ENCODE data around the gene ZBTB44.
A peak's percentile ranks its signal among the peaks of the same experiment; 100 is the strongest.

The ZBTB44 gene

GRCh38 chr11:130215531-130216220 is 99.0 kb downstream of the ZBTB44 start:
- no peak for DNase-seq (ENCODE audit: low read depth in 3 of 3)

DNA sequence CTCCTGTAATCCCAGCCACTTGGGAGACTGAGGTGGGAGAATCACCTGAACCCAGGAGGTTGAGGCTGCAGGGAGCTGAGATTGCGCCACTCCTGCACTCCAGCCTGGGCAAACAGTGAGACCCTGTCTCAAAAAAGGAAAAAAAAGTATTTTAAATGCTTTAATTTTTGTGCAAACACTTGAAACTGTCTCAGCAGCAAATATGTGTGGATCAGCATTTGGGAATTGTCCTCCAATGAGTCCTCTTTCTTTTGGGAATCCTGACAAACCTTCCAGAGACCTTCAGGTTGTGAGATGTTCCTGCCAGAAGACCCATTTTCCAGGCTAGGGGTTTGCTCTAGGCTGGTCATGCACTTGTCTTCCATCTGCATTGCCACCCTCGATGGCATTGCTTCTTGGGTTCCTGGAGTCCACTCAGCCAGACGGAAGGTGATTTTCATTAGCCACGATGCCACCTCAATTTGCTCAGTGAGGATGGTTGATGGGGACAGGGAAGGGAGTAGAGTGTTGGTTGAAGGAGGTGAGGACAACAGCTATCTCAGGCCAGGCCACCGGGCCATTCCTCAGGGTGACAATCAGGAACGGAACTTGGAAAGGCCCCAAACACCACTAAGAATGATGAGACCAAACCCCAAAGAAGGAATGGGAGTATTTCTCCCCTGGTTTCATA is 99.7 kb downstream of the ZBTB44 start:
- no peak for DNase-seq (ENCODE audit: low read depth in 3 of 3)

DNA sequence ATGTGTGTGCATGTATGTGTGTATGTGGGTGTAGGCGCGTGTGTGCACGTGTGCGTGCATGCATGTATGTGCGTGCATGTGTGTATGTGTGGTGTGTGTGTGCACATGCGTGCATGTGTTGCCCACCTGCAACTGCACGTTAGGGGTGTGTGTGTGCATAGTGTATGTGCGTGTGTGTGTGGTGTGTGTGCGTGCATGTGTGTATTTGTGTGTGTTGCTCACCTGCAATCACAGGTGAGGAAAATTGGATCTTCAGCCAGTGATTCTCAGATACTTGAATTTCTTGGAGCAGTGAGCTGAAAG is 100.8 kb downstream of the ZBTB44 start:
- no peak for DNase-seq (ENCODE audit: low read depth in 3 of 3)

DNA sequence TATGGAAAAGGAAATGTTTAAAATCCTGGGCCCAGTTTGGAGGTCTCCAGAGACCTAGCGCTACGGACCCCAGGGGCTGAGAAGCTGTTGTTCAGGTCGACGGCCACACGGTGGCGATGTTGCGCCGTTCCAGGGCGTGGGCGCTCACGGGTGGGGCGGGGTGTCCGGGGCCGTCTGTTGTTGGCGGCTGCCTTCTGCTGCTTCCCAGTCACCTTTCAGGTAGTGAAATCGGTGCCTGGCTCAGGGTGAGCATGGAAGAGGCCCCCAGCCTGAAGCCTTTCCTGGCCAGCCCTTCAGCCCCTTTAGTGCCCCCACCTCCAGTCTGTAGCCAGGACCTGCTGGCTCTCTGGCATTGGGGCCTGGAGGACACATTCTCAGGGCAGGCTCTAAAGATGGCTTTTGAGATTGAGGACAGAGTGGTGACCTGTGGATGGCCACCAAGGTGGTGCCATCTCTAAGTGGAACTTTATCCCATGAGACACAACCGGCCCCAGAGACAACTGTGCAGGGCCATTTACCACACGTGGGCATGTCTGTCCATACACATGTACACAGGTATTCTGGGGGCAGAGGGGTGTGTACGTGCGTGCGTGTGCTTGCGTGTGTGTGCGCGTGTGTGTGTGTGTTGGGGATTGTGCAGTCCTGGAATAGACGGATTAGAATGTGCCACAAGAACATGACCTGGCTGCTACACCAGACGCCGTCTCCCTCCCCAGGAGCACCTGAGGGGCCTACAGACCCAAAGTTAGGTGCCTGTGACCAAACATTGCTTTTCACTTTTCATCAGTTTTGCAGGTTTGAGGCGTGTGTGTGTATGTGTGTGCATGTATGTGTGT is 101.4 kb downstream of the ZBTB44 start:
- DNase-seq (ENCODE audit: low read depth in 3 of 3) = peak; percentile 43 to 64 (median 52)

DNA sequence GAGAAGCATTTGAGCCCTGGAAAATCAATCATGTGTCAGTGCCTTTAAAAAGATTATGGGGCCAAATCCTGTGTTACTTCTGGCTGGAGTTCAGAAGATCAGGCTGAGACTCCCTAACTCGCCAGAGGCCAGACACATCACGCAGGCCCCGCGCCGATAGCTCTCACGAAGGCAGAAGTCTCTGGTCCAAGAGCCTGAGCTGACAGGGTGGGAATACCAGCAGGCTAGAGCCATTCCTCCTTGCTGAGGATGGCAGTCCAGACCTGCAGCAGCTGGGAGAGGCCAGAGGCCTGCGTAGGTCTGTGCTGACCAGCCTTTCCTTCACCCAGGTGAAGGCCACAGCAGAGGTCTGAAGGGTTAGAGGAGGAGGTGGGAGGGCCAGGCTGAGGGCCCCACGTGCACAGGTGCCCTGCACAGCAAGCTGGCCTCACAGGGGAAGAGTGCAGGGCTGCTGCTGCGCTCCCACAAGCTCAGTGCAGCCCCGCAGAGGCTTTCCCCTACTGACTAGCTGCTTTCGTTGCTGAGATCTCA is 102.2 kb downstream of the ZBTB44 start:
- no peak for DNase-seq (ENCODE audit: low read depth in 3 of 3)

GRCh38 chr11:130211781-130212401 is 102.8 kb downstream of the ZBTB44 start:
- DNase-seq (ENCODE audit: low read depth in 3 of 3) = no peak

DNA sequence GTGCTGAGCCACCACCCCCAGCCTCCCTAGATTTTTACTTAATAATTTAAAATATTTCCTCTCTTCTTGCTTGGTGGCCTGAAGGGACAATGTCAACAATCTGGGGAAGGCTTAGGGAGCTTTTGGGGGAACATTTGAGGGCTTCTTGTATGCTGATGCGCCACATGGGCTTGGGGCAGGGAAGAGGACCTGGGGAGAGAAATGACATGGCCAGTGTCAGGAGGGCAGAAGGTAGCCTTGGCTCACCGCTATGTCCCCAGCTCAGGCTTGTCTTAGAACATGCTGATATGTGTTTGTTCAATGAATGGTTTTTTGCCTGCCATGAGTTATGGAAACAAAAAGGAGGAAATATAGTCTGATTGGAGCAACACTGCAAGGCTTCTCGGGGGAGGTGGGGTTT is 103.6 kb downstream of the ZBTB44 start:
- DNase-seq (ENCODE audit: low read depth in 3 of 3) = no peak

DNA sequence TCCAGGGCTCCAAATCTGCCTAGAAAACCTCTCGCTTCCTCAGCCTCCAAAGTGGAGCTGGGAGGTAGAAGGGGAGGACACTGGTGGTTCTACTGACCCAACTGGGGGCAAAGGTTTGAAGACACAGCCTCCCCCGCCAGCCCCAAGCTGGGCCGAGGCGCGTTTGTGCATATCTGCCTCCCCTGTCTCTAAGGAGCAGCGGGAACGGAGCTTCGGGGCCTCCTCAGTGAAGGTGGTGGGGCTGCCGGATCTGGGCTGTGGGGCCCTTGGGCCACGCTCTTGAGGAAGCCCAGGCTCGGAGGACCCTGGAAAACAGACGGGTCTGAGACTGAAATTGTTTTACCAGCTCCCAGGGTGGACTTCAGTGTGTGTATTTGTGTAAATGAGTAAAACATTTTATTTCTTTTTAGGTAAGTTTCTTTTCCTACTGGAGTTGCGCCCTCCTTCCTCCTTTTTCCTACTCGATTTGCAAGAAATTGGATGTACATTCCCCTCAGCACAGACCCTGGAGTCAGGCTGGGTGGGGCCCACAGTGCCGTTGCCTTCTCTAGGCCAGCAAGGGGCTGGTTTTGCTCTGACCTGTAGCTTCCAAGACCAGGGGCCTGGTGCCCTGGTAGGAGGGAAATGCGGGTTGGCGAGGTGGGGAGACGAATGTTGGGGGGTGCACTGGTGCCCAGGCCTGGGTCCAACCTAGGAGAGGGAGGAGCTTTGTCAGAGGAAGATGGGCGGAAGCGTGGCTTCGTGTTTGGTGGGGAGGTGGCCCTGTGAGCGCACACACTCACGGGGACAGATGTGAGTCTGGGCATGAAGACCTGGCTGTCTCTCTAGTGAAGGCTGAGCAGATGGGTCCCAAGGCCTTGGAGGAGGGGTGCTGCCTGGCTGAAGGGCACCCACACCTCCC is 104.5 kb downstream of the ZBTB44 start:
- no peak for DNase-seq (ENCODE audit: low read depth in 3 of 3)

DNA sequence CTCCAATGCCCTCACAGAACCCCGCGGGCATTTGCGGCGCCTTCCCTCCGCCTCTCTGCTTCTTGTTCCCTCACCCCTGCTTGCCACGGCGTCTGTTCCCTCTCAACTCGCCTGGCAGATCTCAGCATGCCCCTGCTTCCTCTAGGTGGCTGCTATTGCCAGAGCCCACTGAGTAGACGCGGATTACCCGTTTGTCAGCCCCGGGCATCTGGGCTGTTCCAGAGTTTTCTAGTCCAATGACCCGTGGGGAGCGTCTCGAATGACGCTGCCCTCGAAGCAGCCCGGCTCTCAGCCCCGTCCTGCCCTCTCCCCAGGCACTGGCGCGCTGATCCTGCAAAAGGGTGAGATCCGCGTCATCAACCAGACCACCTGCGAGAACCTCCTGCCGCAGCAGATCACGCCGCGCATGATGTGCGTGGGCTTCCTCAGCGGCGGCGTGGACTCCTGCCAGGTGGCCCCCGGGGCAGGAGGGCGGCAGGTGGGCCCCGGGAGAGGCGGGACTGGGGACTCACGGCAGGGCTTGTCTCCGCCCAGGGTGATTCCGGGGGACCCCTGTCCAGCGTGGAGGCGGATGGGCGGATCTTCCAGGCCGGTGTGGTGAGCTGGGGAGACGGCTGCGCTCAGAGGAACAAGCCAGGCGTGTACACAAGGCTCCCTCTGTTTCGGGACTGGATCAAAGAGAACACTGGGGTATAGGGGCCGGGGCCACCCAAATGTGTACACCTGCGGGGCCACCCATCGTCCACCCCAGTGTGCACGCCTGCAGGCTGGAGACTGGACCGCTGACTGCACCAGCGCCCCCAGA is 105.4 kb downstream of the ZBTB44 start:
- no peak for DNase-seq (ENCODE audit: low read depth in 3 of 3)

DNA sequence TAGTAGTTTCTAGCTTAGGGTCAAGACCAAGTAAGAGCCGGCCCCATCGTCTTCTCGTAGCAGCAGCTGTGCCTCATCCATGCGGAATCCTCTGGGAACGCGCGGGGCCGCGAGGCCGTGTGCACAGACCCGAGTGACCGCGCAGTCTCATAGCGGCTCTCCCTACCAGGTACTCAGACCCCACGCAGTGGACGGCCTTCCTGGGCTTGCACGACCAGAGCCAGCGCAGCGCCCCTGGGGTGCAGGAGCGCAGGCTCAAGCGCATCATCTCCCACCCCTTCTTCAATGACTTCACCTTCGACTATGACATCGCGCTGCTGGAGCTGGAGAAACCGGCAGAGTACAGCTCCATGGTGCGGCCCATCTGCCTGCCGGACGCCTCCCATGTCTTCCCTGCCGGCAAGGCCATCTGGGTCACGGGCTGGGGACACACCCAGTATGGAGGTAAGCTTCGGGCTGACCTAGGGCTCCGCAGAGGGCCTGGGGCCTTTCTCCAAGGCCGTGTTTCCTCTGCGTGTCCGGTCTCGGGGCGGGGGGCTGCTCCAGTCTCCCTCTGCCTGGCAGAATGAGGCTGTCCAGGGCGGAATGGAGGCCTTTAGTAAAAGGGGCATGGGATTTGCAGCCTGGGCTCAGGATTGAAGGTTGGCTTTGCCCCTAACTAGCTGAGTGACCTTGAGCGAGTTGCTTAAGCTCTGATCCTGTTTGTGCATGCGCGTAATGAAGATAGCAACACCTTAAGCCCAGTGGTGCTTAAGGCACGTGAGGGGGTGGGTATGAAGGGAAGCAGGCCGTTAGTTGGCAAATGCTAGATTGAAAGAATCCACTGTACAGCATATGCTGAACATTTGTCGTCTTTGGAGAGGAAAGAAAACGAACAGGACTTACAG is 106.2 kb downstream of the ZBTB44 start:
- DNase-seq (ENCODE audit: low read depth in 3 of 3) = no peak

- no peak for DNase-seq (ENCODE audit: low read depth in 3 of 3)
Measured at GRCh38 chr11:130206141-130206540, 108.6 kb downstream of the ZBTB44 start.

DNA sequence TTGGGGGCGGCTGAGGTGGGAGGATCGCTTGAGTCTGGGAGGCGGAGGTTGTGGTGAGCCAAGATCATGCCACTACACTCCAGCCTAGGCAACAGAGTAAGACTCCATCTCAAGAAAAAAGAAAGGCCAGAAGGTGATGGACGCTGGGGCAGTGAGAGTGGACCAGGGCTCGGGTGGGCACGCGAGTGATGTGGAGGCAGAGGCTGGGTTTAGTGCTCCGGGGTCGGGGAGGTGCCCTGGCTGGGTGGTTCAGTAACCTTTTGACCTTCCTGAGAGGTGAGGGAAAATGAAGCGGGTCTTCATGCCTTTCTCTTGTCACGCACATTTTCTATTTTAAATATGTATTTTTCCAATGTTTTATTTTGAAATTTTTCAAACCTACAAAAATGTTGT is 110.0 kb downstream of the ZBTB44 start:
- DNase-seq (ENCODE audit: low read depth in 3 of 3) = no peak

- no peak for DNase-seq (ENCODE audit: low read depth in 3 of 3)
Measured at GRCh38 chr11:130203766-130204702, 110.7 kb downstream of the ZBTB44 start.

DNA sequence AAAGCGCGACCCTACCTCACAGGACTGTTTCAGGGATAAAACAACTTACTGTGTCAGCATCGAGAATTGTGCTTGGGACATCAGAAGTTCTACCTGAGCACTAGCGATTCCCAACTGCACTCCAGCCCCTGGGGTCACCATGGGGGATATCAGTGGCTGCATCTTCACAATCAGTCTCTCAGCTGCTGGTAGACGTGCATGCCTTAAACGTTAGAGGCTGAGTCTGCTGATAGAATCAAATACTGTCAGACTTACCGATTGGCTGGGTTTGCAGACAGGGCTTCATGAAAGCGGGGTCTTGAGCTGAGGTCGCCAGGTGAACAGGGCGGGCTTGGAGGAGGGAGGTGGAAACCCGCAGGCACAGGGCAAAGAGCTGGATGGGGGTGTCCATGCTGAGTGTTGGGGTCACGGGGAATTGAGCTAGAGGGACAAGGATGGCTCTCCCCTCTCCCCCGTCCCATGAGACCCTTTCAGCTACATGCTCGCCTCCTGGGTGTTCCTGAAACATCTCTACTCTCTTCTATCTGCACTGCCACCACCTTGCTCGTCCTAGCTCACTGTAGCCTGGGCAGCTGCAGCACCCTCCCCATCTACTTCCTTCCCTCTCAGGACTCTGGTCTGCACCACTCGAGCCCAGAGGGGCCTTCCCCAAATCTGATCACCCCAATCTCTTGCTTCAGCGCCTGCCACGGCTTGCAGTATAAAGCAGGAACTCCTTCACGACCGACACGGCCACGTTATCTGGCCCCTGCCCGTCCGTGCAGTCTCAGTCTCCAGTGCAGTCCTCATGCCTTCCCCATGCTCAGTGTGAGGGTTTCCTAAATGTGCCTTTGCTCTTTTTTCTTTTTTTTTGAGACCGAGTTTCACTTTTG is 111.7 kb downstream of the ZBTB44 start:
- DNase-seq (ENCODE audit: low read depth in 3 of 3) = no peak

- no peak for DNase-seq (ENCODE audit: low read depth in 3 of 3)
Measured at GRCh38 chr11:130202009-130202817, 112.5 kb downstream of the ZBTB44 start.

GRCh38 chr11:130201026-130201425 is 113.7 kb downstream of the ZBTB44 start:
- DNase-seq (ENCODE audit: low read depth in 3 of 3) = no peak
